ENCODE data around the gene CDC14A. TPM values are rescaled to one million over a fixed set of nuclear protein-coding genes. Genes with fewer than 3 reads are reported as not detected.

The CDC14A gene
- polyA plus RNA-seq (2.7 and 2.9 TPM in 2 replicates), polyA minus RNA-seq (9.7 and 10.5 TPM in 2 replicates)

GRCh38 chr1:100352267-100353070, at the start of gene CDC14A:
CDC14A (plus strand) TSS chr1:100352506; CDS start chr1:100352955, 449 bp downstream.
- Histone ChIP-seq H3K36me3 (ENCODE audit: insufficient read depth, low read length) (no peaks in the 10 kb centered on the region), H3K9me2 (ENCODE audit: insufficient read depth, low read length) (no peaks in the 10 kb centered on the region), H3K4me2 (ENCODE audit: low read length) (peak within 1 kb of the TSS; percentile 74), H3K4me3 (ENCODE audit: low read length) (peak within 1 kb of the TSS; percentile 90), H3K9ac (ENCODE audit: low read length) (peak within 1 kb of the TSS; percentile 67), H3K9me3 (ENCODE audit: low read length) (no peaks in the 10 kb centered on the region), H3K27ac (ENCODE audit: low read length) (peak within 1 kb of the TSS; percentile 29), H3K79me2 (replicated peaks; ENCODE audit: insufficient read depth, low read length) (peaks cover 36% of the 10 kb centered on the region), H2AFZ (ENCODE audit: low read depth, low read length) (peak within 1 kb of the TSS; percentile 60), H3K27me3 (ENCODE audit: insufficient read depth, low read depth, low read length) (no peaks in the 10 kb centered on the region), H4K20me1 (ENCODE audit: insufficient read depth) (no peaks in the 10 kb centered on the region), H3F3A (ENCODE audit: insufficient read depth, low read length, poor library complexity, severe bottlenecking) (no peaks in the 10 kb centered on the region)
- TF ChIP-seq TAF1 (IDR thresholded peaks at IDR 0.05; ENCODE audit: low read depth): peak; percentile 44
- no peak for TF ChIP-seq POLR2AphosphoS5 (IDR thresholded peaks at IDR 0.05)

- Histone ChIP-seq H3K27me3 (ENCODE audit: insufficient read depth, low read depth, low read length) (no peaks in the 10 kb centered on the region), H3K27ac (ENCODE audit: low read length) (no peak overlapping the region), H2AFZ (ENCODE audit: low read depth, low read length) (no peak overlapping the region), H3K4me2 (ENCODE audit: low read length) (no peak overlapping the region), H3K36me3 (ENCODE audit: insufficient read depth, low read length) (no peaks in the 10 kb centered on the region), H4K20me1 (ENCODE audit: insufficient read depth) (no peaks in the 10 kb centered on the region), H3K79me2 (replicated peaks; ENCODE audit: insufficient read depth, low read length) (no peaks in the 10 kb centered on the region), H3F3A (ENCODE audit: insufficient read depth, low read length, poor library complexity, severe bottlenecking) (no peaks in the 10 kb centered on the region), H3K9me2 (ENCODE audit: insufficient read depth, low read length) (no peaks in the 10 kb centered on the region), H3K9ac (ENCODE audit: low read length) (no peak overlapping the region), H3K4me3 (ENCODE audit: low read length) (no peak overlapping the region), H3K9me3 (ENCODE audit: low read length) (no peaks in the 10 kb centered on the region)
- TF ChIP-seq RAD21 (conservative IDR thresholded peaks at IDR 0.05): no peak
- no peak for TF ChIP-seq EP300 (conservative IDR thresholded peaks at IDR 0.05; ENCODE audit: poor library complexity, severe bottlenecking)
- no peak for TF ChIP-seq REST (IDR thresholded peaks at IDR 0.05; ENCODE audit: borderline replicate concordance)
- no peak for TF ChIP-seq SMC3 (conservative IDR thresholded peaks at IDR 0.05; ENCODE audit: poor library complexity)
- no peak for TF ChIP-seq TAF1 (IDR thresholded peaks at IDR 0.05; ENCODE audit: low read depth)
- no peak for TF ChIP-seq MXI1 (conservative IDR thresholded peaks at IDR 0.05; ENCODE audit: poor library complexity, severe bottlenecking)
- TF ChIP-seq EZH2 (IDR thresholded peaks at IDR 0.05; ENCODE audit: borderline replicate concordance, insufficient read depth, low read length, poor library complexity, severe bottlenecking): no peak
- TF ChIP-seq CTCF (IDR thresholded peaks at IDR 0.05; ENCODE audit: poor library complexity, severe bottlenecking): no peak
- TF ChIP-seq POLR2AphosphoS5 (IDR thresholded peaks at IDR 0.05): no peak
These were observed 49.6 kb upstream of the CDC14A start for GRCh38 chr1:100302739-100303138.
